ENCODE measurements around the gene CD8B. TPM values are rescaled to one million over a fixed set of nuclear protein-coding genes. Genes with fewer than 3 reads are reported as not detected.

Gene CD8B
- total and polyA plus RNA-seq, 2 of the 13 experiments (the other 11 are each of a cell fraction or from before 2014, with no cell fraction given): 0.04 TPM; not detected in 1

GRCh38 chr2:86808315-86809161 lies 53.1 kb downstream of the CD8B start (continued):
- 0 out of 2 replicates have a peak, but pooled peaks have one; percentile 70 for TF ChIP-seq ZBTB20 (CRISPR knock-in tag; IDR thresholded peaks at IDR 0.05; ENCODE audit: borderline replicate concordance, low read depth)
- TF ChIP-seq HNRNPK (IDR thresholded peaks at IDR 0.05; ENCODE audit: low read depth, low read length, poor library complexity, severe bottlenecking): no peak
- TF ChIP-seq ZNF558 (CRISPR knock-in tag; IDR thresholded peaks at IDR 0.05; ENCODE audit: borderline replicate concordance): no peak
- TF ChIP-seq MYPOP (CRISPR knock-in tag; IDR thresholded peaks at IDR 0.05): no peak
- no peak for TF ChIP-seq ZNF354B (CRISPR knock-in tag; IDR thresholded peaks at IDR 0.05)
- no peak for TF ChIP-seq ZNF570 (CRISPR knock-in tag; IDR thresholded peaks at IDR 0.05; ENCODE audit: borderline replicate concordance)
- TF ChIP-seq ZNF33A (CRISPR knock-in tag; IDR thresholded peaks at IDR 0.05; ENCODE audit: borderline replicate concordance): no peak
- TF ChIP-seq ZNF614 (CRISPR knock-in tag; IDR thresholded peaks at IDR 0.05; ENCODE audit: borderline replicate concordance): 0 out of 2 replicates have a peak, but pooled peaks have one; percentile 43
- TF ChIP-seq ZNF709 (CRISPR knock-in tag; IDR thresholded peaks at IDR 0.05): peak; percentile 71; the same call in 1 of the 2 replicates
- 0 out of 2 replicates have a peak, but pooled peaks have one; percentile 17 for TF ChIP-seq PPARG (CRISPR knock-in tag; conservative IDR thresholded peaks at IDR 0.05)
- TF ChIP-seq MTF2 (CRISPR knock-in tag; IDR thresholded peaks at IDR 0.05; ENCODE audit: borderline replicate concordance): no peak
- no peak for TF ChIP-seq RFX3 (CRISPR knock-in tag; IDR thresholded peaks at IDR 0.05)
- TF ChIP-seq SOX6 (IDR thresholded peaks at IDR 0.05): no peak
- peak; percentile 53; the same call in 1 of the 2 replicates for TF ChIP-seq SOX6 (CRISPR knock-in tag; IDR thresholded peaks at IDR 0.05)
- no peak for TF ChIP-seq AGO2 (optimal IDR thresholded peaks at IDR 0.05; ENCODE audit: low read depth, low read length)
- TF ChIP-seq NFATC3 (CRISPR knock-in tag; IDR thresholded peaks at IDR 0.05): peak; percentile 69
- no peak for TF ChIP-seq ISX (CRISPR knock-in tag; conservative IDR thresholded peaks at IDR 0.05)
- TF ChIP-seq, protein P1, sequence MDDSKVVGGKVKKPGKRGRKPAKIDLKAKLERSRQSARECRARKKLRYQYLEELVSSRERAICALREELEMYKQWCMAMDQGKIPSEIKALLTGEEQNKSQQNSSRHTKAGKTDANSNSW (CRISPR knock-in tag; IDR thresholded peaks at IDR 0.05; ENCODE audit: borderline replicate concordance): no peak; the same call in 1 of the 2 replicates
- no peak for TF ChIP-seq HNF4G (IDR thresholded peaks at IDR 0.05; ENCODE audit: borderline replicate concordance, low read depth, low read length)
- peak; percentile 43; the same call in 1 of the 2 replicates for TF ChIP-seq HNF4G (CRISPR knock-in tag; IDR thresholded peaks at IDR 0.05; ENCODE audit: borderline replicate concordance, low read depth)
- TF ChIP-seq ZFP41 (CRISPR knock-in tag; IDR thresholded peaks at IDR 0.05; ENCODE audit: borderline replicate concordance): peak; percentile 70; the same call in 1 of the 2 replicates
- peak; percentile 46; the same call in 1 of the 2 replicates for TF ChIP-seq KDM3A (CRISPR knock-in tag; IDR thresholded peaks at IDR 0.05; ENCODE audit: low read depth)
- TF ChIP-seq, protein P2, sequence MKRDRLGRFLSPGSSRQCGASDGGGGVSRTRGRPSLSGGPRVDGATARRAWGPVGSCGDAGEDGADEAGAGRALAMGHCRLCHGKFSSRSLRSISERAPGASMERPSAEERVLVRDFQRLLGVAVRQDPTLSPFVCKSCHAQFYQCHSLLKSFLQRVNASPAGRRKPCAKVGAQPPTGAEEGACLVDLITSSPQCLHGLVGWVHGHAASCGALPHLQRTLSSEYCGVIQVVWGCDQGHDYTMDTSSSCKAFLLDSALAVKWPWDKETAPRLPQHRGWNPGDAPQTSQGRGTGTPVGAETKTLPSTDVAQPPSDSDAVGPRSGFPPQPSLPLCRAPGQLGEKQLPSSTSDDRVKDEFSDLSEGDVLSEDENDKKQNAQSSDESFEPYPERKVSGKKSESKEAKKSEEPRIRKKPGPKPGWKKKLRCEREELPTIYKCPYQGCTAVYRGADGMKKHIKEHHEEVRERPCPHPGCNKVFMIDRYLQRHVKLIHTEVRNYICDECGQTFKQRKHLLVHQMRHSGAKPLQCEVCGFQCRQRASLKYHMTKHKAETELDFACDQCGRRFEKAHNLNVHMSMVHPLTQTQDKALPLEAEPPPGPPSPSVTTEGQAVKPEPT (CRISPR knock-in tag; IDR thresholded peaks at IDR 0.05; ENCODE audit: low read depth): peak; percentile 60; the same call in 1 of the 2 replicates
- TF ChIP-seq FOXK2 (IDR thresholded peaks at IDR 0.05): no peak
- TF ChIP-seq E2F2 (CRISPR knock-in tag; IDR thresholded peaks at IDR 0.05; ENCODE audit: borderline replicate concordance): no peak
- TF ChIP-seq ZNF329 (CRISPR knock-in tag; IDR thresholded peaks at IDR 0.05; ENCODE audit: low read depth): no peak
